H1 (cell line): Measurements from ENCODE around the gene KCNQ2. TPM values are rescaled to one million over a fixed set of nuclear protein-coding genes. Genes with fewer than 3 reads are reported as not detected.
A peak's percentile ranks its signal among the peaks of the same experiment; 100 is the strongest.

Experiments
- E2F6 ChIP-seq: IDR thresholded peaks from 2 replicates; pipeline ENCODE4 v1.6.1; 2012; ENCODE audit warnings: inconsistent platforms
- GABPA ChIP-seq: IDR thresholded peaks from 2 replicates; pipeline ENCODE4 v1.6.1; 2011; ENCODE audit warnings: mild to moderate bottlenecking, low read length, moderate library complexity, borderline replicate concordance; ENCODE audit not compliant: insufficient read depth
- MAX ChIP-seq: IDR thresholded peaks from 2 replicates; pipeline ENCODE4 v1.6.1; 2012; ENCODE audit warnings: inconsistent platforms
- polyA plus RNA-seq, 7 experiments: library from polyadenylated mRNA; depleted of rRNA in 3 of 7; stranded (reverse) in 5 of 7; unstranded in 2 of 7; fragments of >200 nt in 5 of 7; fragments of 200-250 nt in 2 of 7; gene quantifications; 1 replicate in 5 of 7; 2 replicates in 1 of 7; 4 replicates in 1 of 7; pipeline versions ENCODE4 v1.2.1 to v1.2.3, GENCODE V29; 2011 to 2013; ENCODE audit warnings: missing spikeins in 2 of 7, mixed read lengths in 2 of 7
- total RNA-seq: library from RNA; stranded (reverse); fragmentation: NEBNext Ultra II Directional; extraction: Animal tissue kit (Norgen Biotek cat#: 25700); gene quantifications from 2 replicates; pipeline ENCODE4 v1.2.1, GENCODE V29; 2021

The KCNQ2 gene
- total and polyA plus RNA-seq, 2 of the 8 experiments (the other 6 are each of a cell fraction or from before 2014, with no cell fraction given) = 82.6 to 243 TPM

- TF ChIP-seq E2F6 = no peak
- peak; percentile 81; the same call in 1 of the 2 replicates for TF ChIP-seq GABPA
- no peak for TF ChIP-seq MAX
- TF ChIP-seq, all 59 proteins: peak for 2
Measured at GRCh38 chr20:63409066-63409833, 63.2 kb downstream of the KCNQ2 start (continued).
